GM19240 (cell line): Measurements from ENCODE around the gene ADAMTS8.

Experiments
- DNase-seq: peaks from one replicate; pipeline ENCODE4 v3.0.0; 2011; ENCODE audit warnings: low spot score; ENCODE audit not compliant: insufficient read length

Gene ADAMTS8

DNA sequence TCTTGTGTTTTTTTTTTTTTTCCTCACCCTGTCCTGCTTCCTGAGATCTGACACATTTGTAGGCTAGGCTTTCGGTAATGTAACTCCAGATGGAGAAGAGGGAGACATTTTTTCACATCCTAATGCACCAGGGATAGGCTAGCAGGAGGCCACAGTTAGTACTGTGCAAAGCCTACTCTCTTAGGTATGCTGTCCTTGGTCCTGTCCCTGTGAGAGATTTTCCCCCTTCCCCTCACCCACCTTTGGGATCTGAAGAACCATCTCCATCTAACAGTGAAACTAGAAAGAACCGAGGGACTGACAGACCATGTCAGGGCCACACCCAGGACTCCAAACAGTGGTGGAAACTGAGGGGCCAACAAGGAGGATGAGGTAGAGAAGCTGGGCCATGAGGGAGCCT lies 29.2 kb downstream of the ADAMTS8 start:
- DNase-seq = no peak

DNA sequence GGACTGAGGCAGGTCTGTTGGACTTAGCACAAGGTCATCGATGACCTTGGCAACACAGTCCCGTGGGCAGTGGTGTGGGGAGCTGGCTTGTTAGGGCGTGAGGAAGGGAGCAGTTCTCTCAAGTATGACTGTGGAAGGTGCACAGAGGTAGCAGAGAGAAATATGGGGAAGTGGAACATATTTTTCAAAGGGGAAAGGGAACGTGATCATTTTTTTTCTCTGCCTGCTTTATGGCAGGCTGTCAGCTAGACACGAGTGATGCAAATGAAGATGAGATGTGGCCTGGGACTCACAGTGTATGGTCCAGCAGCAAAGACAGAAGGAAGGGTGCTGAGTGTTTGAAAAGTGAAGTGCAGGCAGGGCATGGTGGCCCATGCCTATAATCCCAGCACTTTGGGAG lies 30.6 kb downstream of the ADAMTS8 start:
- DNase-seq = no peak

DNA sequence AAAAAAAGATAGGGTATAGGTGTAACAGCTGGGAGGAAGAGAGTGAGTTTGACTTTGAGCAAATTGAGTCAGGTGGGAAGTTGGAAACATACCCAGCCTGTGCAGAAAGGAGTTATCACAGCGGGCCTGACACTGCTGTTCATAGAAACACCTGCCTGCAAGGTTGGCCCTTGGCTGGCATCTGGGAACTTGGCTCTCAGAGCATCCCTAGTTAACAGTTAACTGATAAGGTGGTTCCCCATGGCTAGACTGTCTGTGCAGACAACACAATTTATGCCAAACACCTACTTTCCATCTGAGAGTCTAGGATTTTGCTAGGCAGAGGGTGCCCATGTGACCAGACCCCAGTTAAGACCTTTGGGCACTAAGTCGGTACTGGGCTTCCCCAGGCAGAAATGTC lies 31.4 kb downstream of the ADAMTS8 start:
- DNase-seq = no peak

DNA sequence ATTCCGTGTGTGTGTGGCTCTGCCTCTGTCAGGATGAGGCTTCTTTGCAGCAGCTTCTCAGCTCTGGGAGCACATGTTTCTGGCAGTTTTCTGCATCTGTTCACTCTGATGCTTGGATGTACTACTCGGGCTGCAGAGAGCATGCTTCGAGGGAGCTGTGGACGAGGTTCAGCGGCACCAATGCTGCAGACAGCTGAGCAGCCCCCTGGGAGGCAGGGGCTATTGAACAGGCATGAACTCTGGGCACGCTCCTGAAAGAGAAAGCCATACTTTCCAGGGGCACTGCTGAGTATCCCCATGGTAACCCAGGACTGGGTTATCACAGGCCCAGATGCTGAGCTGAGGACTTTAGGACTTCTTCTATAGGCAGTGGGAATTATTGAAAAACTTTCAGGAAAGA lies 33.8 kb downstream of the ADAMTS8 start:
- no peak for DNase-seq

DNA sequence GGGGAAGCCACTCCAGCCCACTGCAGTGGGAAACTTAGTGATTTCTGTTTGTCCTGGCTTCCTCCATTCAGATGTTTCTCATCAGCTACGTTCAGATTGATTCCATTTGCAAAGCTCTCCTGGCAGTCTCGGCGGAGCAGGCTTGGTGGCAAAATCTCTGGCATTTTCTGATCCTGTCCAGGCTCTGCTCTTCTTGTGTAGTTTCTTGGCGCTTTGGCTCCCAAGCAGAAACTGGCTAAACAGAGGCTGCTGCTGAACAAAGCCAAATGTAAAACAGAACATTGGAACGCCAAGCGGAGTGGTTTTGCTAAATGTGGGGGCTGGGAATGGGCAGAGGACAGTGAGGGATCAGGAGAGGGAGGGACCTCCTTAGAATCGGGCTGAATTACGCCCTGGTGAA lies 36.7 kb downstream of the ADAMTS8 start:
- no peak for DNase-seq

DNA sequence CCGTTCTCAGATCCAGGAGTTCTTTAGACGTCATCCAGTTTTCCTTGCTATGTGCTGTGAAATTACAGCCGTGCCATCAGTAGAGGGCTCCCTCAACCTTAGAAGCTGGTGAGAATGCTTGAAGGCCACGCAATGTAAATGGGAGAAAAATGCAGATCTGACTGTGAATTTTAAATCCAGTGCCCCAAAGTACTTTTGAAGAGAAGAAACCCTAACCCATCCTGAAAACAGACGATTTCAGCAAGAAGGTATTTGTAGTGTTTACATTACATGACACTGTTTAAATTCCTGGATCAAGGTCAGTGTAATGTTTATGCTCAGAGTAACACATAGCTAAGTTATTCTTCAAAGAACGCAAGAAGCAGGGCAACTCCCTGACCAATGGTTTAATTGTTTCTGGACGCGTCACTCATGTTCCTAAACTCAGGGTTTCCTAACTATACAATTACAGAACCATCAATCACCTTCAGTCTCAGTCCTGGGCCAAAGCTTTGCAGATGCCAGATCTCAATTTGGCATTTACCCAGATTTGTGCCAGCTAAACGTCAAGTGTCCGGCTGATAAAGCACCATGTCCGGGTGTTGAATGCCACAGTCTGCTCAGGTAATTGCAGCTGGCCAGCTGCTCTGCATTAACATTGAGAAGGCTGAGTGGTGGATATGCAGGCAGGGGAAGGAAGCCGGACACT lies 38.2 kb downstream of the ADAMTS8 start:
- DNase-seq = no peak

DNA sequence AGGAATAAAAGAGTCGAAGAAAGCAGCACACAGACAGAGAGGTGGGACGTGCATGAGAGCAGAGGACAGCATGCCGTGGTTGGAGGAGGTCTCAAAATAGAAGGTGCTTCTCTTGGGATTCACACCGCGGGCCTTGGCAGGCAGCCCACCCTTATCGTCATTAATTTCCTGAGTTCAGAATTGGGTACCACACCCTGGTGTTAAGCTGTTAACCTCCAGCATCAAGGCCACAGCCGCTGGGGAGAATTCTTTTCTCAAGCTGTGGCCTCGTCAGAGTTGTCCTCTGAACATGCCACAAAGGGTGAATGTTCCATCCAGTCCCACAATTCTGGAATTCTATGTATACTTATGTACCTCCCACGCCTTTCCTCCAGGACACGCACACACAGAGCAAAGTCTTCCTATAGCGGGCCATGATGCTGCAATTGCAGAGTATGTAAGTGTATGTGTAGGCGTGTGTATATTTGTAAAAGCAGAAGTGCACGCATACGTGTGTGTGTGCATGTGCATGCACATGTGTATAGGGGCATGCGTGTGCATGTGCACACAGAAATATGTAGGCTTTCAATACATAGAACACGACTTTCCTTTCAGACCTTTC lies 39.0 kb downstream of the ADAMTS8 start:
- no peak for DNase-seq

DNA sequence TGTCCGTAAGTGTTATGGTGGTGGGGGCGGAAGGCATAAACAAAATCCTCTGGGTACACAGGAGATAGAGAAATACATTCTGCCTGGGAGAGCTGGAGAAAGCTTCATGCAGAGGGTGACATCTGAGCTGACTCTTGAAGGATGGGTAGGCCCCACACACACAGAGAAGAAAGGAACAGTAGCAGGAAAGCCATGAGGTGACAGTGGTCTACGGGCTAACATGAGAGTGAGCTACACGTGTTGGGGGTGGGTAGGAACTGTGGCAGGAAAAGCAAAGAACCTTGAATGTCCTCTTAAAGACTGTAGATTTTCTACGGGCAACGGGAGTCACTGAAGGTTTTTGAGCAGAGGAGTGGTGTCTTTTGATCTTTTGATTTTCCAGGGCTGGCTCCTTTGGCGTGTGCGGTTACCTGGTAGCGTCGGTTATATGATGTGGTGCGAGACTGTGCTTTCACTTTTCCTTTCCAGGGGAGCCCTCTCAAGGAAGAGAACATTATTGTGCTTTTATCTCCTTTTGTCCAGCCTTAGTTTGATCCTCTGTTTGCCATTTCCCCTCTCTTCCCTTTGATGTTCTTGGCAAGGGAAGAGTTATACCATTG lies 39.7 kb downstream of the ADAMTS8 start:
- DNase-seq = no peak

DNA sequence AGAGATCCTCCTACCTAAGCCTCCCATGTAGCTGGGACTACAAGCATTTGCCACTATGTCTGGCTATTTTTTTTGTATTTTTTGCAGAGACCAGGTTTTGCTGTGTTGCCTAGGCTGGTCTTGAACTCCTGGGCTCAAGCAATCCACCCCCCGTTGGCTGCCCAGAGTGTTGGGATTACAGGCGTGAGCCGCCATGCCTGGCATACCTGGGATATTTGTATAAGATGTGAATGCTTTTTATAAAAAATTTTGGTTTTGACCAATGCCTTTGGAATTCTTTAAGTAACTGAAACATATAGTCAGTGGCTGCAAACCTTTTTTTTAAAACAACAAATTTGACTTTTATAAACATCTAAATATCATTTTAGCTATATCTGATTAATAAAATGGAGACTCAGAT lies 42.4 kb downstream of the ADAMTS8 start:
- DNase-seq = no peak

DNA sequence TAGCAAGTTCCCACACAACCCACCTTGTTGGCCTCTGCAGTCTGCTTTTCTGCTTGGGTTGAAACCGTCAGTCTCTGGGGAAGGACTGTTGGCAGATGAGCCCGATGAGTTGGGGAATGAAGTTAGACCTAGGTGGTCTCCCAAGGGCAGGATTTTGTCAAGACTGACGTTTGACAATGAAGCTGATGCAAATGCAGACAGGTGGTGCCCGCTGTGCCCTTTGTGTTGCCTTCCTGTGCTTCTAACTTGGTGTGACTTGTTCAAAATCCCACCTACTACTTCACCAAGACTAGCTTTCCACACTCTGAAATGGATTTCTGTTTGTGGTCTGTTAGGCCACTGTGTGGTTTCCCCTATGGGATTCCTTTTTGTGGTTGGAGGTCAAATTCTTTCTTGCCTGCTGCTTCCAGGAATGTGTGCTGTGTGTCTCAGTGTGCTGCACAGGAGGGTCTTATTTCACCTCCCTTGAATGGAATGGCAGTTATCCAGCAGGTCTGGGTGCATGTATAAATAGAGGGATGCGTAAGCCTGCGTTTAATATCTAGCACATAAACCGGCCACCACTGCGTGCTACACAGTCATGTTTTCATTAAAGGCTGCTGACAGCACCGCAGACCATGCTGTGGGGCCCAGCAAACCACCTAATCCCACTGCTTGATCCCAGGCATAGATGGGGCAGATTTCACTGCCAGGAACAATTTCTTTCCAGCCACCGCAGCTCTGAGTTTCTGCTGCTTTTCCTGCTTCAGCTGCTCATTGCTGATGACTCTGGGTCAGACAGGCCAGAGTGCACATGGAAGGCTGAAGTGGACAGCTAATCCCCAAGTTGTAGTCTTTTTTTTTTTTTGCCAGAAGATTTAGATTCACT lies 44.8 kb downstream of the ADAMTS8 start:
- no peak for DNase-seq

DNA sequence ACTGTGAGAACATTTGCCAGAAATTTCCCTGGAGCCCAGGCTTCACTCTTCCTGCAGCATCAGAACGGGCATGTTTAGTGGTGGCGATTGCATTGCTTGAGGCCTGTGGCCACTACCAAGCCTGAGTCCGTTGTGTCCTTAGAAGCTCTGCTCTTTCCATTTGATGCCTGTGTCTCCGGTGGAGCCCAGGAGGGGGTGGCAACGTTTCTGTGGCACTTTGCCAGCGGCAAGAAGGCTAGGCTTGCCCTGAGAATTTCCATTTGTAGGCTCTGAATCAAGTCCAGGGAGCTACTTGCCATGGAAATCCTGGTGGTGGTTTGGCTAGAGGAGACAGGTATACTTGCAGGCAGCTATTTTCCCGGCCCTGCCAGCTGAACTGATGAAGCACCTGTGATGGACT lies 47.1 kb downstream of the ADAMTS8 start:
- no peak for DNase-seq

DNA sequence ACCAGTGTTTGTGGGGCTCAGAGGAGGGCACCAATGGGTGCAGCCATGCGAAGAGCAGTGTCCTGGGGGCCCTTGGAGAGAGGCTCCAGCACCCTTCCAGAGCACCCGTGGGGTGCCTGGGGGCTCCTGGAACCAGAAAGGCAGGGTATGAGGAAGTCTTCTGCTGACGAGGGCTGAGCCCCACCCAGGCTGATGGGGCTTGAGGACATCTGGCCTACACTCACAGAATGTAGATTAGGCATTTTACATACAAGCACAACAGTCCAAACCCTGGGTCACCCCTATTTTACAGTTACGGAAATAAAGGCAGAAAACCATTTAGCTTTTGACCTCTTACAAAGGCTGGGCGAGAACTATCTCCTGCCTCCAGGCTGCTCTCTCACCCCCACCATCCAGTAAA lies 47.6 kb downstream of the ADAMTS8 start:
- DNase-seq = no peak

DNA sequence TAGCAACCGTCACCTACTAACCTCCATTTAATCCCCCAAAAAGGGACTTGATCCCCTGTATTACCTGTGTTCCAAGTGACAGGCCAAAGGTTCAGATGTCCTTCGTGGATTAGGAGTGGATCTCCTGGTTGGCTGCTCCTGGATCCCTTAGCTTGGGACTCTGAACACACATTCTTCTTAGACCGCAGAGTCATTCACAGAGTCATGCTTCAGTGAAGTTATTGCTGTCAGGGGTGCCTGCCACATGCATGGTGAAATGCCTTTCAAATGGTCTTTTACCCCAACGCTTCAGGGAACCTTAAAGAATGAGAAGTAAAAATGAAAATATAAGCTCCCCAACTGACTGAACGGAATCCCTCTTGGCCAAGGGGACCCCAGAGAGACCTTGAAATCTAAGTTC lies 49.1 kb downstream of the ADAMTS8 start:
- DNase-seq = no peak

DNA sequence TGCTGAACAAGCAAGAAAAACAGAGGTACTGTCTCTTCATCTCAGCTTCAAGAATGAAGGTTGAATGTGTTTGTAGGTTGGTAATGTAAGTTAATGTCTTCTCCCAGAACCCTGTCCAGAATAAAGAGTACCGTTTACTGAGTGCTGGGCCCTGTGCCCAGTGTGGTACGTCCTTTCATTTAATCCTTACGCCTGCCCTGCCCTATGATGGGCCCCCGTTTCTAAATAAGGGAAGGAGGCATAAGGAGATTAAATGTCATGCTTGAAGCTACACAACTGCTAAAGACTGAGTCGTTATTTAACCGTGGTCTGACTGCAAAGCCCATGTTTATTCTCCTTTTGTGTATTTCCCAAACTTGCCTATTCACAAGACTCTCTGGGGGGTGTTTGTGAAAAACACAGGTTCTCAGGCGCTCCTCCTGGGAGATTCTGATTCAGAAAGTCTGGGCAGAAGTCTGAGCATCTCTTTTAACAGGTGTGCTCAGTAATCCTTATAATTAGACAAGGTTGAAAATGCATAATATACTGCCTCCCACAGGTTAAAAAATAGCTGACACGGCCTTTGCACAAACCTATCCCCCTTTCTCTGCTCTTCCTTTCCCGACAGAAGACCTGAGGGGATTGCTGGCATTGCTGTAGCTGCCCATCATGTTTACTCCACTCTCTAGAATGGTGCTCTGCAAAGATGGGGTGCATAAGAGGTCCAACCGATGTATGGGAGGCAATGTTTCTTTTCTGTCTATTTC lies 57.4 kb downstream of the ADAMTS8 start:
- DNase-seq = no peak

DNA sequence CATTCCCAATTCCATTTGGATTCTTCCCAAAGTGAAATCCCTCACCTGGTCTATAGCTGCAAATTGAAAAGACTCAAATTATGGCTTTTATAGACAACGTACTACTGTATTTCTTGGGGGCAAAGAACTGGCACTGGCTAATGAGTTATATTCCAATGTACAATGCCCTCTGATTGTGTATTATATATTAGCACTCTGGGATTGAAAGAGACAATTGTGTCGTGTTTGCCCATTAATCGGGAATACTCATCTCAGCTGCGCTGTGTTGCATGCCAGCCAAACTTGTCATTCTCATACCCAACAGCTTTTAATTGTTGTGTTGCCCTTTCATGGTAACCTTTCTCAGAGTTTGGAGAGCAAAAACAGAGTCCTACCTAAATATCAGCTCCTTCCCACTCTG lies 58.7 kb downstream of the ADAMTS8 start:
- no peak for DNase-seq

DNA sequence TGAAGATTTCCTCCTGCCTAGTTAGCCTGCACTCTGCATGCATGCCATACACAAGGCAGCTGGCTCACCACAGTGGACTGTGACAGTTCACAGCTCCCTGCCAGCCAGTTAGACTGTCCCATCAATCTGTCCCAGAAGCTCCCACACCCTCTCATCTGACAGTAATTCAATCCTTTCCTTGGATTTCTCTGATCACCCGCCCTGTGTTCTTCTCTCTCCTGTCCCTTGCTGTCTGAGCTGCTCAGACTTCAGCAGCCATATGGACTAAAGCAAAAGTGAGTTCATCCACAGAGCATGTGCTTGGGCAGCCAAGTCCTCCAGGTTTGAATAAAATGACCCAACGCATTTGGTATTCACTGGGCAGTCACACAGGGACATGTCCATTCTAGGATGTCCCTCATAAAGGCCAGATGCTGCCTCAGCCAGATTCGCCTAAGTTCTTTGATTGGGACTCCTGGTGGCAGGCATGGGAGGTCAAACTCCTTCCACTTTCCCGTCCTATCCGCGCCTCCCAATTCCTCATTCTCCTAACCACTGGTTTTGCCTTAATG lies 59.2 kb downstream of the ADAMTS8 start:
- DNase-seq = no peak

DNA sequence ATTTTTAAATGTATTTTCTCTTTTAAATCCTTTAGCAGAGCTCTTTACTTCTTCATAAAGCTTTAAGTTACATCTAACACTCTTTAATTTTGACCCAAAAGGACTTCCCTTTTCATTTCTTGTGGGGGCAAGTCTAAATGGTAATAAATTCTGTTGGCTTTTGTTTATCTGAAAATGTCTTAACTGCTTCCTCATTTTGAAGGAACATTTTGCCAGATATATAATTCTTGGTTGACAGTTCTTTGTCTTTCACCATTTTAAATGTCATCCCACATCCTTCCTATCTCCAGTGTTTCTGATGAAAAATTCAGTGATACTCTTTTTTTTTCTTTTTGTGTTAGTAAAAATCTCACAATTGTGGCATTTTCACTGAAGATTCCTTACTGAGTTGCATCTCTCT lies 69.0 kb downstream of the ADAMTS8 start:
- DNase-seq = no peak

DNA sequence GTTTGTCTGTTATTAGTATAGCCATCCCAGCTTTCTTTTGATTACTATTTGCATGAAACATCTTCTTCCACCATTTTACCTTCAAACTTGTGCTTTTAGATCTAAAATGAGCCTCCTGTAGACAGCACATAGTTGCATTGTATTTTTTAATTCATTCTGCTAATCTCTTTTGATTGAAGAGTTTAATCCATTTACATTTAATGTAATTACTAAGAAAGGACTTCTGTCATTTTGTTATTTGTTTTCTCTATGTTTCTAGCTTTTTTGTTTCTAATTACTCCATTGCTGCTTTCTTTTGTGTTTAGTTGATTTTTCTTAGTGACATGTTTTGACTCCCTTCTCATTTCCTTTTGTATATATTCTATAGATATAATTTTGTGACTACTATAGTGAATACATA lies 70.0 kb downstream of the ADAMTS8 start:
- DNase-seq = no peak
